ENCODE results near the gene OGDH.
"Not testable (repeated sequence)": the region's sequence is repeated elsewhere in the genome, so short reads cannot be mapped to it uniquely, and the experiment has no call there.

Gene OGDH

DNA sequence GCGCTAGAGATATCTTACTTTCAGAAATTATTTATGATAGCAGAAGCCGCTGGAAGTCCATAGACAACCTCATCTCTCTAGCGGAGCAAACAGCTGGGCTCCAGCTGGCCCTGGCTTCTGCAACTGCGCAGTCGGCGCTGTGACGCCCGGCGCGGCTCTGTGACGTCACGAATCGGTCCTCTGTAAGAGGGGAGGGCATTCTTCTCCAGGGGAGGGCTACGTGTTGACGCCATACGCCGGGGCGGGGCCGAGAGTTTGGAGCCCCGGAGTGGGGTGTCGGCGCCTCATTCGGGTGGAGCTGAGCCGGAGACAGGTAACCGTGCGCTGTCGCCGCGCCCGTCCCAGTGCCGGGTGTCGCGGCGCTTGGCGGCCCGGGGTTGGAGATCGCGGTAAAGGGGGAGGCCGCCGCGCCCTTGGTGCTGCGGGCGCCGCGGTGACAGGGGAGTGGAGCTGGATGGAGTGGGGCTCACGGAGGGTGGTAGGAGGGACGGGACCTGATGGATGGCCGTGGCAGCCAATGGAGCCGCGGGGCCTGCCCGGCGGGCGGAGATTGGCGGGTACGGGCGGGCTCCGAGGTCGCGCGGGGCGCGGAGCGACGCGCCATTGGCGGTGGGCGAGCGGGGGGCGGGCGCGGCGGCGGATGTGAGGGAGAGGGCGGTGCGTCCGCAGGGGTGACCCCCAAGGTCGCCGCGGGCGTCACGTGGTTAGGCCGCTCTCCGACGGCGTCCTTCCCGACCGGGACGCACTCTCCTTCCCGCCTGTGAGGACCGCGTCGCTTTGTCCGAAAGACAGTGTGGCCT lies at the start of gene OGDH:
OGDH (plus strand) TSS at position 287 of the 800 bp plus-strand sequence. CDS start 17,717 bp downstream, outside the sequence.
- Mint-ChIP-seq H3K36me3 (ENCODE audit: low read depth) (peaks cover 15% of the 10 kb centered on the region), H3K9me3 (no peaks in the 10 kb centered on the region), H3K27me3 (ENCODE audit: low read depth) (peaks cover 13% of the 10 kb centered on the region), H3K27ac (peak within 1 kb of the TSS; percentile 100), H3K4me3 (peak within 1 kb of the TSS; percentile 99), H3K4me1 (ENCODE audit: low read depth) (peaks cover 31% of the 10 kb centered on the region)

DNA sequence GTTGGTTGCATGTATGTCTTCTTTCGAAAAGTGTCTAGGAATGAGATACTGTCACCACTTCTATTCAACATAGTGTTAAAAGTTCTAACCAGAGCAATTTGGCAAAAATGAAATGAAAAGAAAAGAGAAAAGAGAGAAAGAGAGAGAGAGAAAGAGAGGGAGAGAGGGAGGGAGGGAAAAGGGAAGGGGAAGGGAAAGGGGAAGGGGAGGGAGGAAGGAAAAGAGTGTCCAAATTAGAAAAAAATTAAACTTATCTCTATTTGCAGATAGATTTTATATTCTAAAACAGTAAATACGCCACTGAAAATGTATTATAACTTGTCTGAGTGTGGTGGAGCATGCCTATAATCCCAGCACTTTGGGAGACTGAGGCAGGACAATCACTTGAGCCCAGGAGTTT lies 48.9 kb upstream of the OGDH start:
- Mint-ChIP-seq H3K27me3 (ENCODE audit: low read depth) (no peaks in the 10 kb centered on the region), H3K9me3 (no peaks in the 10 kb centered on the region), H3K4me3 (no peak overlapping the region), H3K27ac (no peak overlapping the region), H3K36me3 (ENCODE audit: low read depth) (no peaks in the 10 kb centered on the region), H3K4me1 (ENCODE audit: low read depth) (no peaks in the 10 kb centered on the region)

DNA sequence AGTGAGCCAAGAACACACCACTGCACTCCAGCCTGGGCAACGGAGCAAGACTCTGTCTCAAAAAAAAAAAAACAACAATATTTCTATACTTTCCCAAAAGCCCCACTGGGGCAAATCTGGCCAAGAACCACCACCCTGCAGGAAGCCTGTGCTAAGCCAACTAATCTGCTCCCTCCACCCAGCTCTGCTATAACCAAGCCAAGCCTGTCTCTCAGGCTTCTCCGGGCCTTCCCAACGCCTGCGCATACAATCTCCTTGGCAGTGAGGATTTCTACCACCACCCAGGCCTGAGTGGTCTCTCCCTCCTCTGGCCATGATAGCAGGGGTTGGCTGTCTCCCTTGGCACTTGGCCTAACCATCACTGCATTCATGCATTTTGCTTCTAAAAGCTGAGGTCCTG lies 46.9 kb upstream of the OGDH start:
- Mint-ChIP-seq H3K27ac (no peak overlapping the region), H3K36me3 (ENCODE audit: low read depth) (peaks cover 3% of the 10 kb centered on the region), H3K4me1 (ENCODE audit: low read depth) (no peaks in the 10 kb centered on the region), H3K27me3 (ENCODE audit: low read depth) (no peaks in the 10 kb centered on the region), H3K4me3 (no peak overlapping the region), H3K9me3 (no peaks in the 10 kb centered on the region)

DNA sequence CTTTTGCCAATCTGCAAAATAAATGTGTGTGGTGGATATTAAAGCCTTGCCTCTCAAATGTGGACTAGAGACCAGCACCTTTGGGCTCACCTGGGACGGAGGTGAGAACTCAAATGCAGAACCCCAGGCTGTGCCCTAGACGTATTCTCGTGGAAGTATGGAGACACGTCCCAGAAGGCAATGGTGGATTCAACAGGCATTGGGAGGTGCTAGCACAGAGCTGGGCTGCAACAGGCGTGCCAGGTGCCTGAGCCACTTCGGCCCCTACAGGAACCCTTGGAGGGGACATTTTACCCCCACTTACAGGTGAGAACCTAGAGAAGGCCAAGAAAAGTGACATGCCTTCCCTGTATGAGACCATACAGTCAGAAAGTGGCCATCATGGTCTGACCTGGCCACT lies 44.9 kb upstream of the OGDH start:
- Mint-ChIP-seq H3K9me3 (no peaks in the 10 kb centered on the region), H3K27ac (no peak overlapping the region), H3K4me3 (no peak overlapping the region), H3K27me3 (ENCODE audit: low read depth) (no peaks in the 10 kb centered on the region), H3K36me3 (ENCODE audit: low read depth) (peaks cover 12% of the 10 kb centered on the region), H3K4me1 (ENCODE audit: low read depth) (no peaks in the 10 kb centered on the region)

DNA sequence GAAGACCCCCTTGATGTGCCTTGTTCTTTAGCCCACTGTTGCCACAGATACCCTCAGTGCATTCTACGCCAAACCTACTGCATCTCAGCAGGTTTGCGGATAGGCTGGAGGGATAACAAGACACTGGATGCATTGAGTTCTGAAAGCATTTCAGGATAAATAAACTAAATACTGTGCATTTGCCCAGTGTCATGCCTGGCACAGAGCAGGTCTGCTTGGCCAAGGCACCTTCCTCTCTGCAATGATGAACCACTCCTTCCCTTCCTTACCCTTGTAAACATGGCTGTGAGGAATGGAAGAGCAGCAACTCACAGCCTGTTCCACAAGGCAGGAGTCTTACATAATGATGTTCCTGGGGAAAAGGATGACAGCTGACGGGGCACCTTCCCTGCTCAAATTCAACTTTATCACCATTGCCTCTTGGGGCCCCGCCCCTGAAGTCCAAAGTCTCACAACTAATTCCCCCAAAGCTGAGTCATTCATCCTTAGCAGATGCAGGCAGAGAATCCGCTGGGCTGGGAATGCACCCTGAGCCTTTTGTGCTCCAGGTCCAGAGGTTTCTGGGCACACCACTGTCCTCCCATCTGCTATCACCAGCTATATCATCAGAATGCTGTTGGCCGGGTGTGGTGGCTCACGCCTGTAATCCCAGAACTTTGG lies 44.3 kb upstream of the OGDH start:
- Mint-ChIP-seq H3K4me3 (no peak overlapping the region), H3K27ac (no peak overlapping the region)

DNA sequence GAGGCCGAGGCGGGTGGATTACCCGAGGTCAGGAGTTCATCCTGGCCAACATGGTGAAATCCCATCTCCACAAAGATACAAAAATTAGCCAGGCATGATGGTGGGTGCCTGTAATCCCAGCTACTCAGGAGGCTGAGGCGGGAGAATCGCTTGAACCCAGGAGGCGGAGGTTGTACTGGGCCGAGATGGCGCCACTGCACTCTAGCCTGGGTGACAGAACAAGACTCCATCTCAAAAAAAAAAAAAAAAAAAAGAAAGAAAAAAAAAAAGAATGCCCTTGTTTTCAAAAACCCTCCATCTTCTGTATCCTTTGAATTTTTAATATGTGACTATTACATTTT lies 43.8 kb upstream of the OGDH start:
- not testable (repeated sequence) for H3K27ac Mint-ChIP-seq; H3K4me3 Mint-ChIP-seq; H3K27me3 Mint-ChIP-seq (ENCODE audit: low read depth); H3K4me1 Mint-ChIP-seq (ENCODE audit: low read depth); H3K9me3 Mint-ChIP-seq
- H3K36me3 Mint-ChIP-seq (ENCODE audit: low read depth), result peaks cover 21% of the 10 kb centered on the region

More for the DNA sequence above, 44.3 kb upstream of the OGDH start:
- peaks cover under 1% of the 10 kb centered on the region for H3K4me1 Mint-ChIP-seq (ENCODE audit: low read depth)
- H3K27me3 Mint-ChIP-seq (ENCODE audit: low read depth), result no peaks in the 10 kb centered on the region
- H3K36me3 Mint-ChIP-seq (ENCODE audit: low read depth), result peaks cover 16% of the 10 kb centered on the region
- no peaks in the 10 kb centered on the region for H3K9me3 Mint-ChIP-seq

DNA sequence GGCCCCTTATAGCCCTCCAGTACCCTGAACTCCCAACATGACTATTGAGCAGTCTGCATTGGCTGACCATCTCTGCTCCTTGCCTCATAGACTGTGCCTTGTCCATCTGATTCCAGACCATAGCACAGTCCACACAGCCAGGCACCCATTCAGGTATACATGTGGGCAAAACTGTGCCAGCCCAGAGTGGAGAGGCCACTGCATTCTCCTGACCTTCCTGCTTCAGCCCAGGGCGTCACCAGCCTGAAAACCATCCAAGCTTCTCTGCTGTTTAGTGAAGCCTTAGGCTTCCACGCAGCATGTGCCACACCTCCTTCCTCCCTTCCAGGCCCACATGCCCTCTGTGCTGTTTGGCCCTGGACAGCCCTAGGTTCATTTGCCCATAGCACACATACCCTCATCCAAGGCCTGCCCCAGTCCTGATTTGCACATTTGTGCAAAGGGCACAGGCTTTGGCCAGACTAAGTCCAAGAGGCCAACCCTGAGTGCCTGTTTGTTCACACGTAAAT lies 43.2 kb upstream of the OGDH start:
- Mint-ChIP-seq H3K9me3 (no peaks in the 10 kb centered on the region), H3K4me1 (ENCODE audit: low read depth) (peaks cover 2% of the 10 kb centered on the region), H3K27ac (no peak overlapping the region), H3K4me3 (no peak overlapping the region), H3K36me3 (ENCODE audit: low read depth) (peaks cover 24% of the 10 kb centered on the region), H3K27me3 (ENCODE audit: low read depth) (no peaks in the 10 kb centered on the region)

DNA sequence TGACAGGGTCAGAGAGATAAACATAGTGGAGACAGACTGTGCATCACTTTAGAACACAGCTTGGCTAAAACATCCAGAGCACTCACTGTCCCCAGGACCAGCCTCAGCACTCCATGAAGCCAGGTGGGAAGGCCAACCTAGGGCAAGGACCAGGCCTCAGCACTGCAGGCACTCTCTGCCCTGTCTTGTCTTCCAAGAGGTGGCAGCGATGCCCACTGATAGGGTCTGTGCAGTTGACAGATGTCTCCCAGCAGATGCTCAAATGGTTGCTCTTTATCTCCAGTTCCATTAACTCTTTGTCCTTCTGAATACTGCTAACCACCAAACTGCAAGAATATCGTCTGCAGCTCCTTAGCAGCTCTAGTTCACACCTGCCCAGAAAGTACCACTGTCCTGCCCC lies 41.8 kb upstream of the OGDH start:
- H3K36me3 Mint-ChIP-seq (ENCODE audit: low read depth), result peaks cover 37% of the 10 kb centered on the region
- no peaks in the 10 kb centered on the region for H3K9me3 Mint-ChIP-seq
- H3K4me1 Mint-ChIP-seq (ENCODE audit: low read depth), result peaks cover 2% of the 10 kb centered on the region
- H3K27ac Mint-ChIP-seq, result no peak overlapping the region
- no peak overlapping the region for H3K4me3 Mint-ChIP-seq
- no peaks in the 10 kb centered on the region for H3K27me3 Mint-ChIP-seq (ENCODE audit: low read depth)

DNA sequence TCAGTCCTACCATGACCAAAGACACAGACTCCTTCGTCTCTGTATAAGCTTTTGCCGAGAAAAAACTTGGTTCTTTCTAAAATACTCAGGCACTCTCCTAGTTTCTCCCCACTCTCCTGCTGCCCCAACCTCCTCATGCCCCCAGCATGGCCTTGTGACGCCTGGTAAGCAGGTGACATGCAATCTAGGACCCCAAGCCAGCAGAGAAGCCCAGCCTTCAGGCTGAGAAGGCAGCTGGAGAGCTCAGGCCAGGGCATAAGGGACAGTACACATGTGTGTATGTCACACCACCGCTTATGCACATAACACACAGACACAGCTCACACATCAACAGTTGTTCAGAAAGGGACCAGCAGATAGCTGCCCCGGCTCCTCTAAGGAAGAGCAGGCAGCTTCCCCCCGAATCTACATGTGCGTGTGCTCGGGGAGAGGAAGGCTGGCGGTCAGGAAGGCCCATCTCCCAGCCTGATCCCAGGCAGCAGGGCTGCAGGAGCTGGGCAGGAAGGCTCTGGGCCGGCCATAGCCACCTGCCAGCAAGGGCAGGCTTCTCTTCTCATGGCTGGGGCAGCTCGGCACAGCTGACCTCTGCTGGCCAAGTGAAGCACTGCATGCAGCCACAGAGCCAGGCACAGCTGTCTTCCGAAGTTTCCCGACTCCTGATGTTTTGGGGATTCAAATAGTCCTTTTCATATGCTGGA lies 41.2 kb upstream of the OGDH start:
- Mint-ChIP-seq H3K4me1 (ENCODE audit: low read depth) (peaks cover 2% of the 10 kb centered on the region), H3K36me3 (ENCODE audit: low read depth) (peaks cover 42% of the 10 kb centered on the region), H3K9me3 (no peaks in the 10 kb centered on the region), H3K27me3 (ENCODE audit: low read depth) (no peaks in the 10 kb centered on the region), H3K4me3 (no peak overlapping the region), H3K27ac (no peak overlapping the region)

DNA sequence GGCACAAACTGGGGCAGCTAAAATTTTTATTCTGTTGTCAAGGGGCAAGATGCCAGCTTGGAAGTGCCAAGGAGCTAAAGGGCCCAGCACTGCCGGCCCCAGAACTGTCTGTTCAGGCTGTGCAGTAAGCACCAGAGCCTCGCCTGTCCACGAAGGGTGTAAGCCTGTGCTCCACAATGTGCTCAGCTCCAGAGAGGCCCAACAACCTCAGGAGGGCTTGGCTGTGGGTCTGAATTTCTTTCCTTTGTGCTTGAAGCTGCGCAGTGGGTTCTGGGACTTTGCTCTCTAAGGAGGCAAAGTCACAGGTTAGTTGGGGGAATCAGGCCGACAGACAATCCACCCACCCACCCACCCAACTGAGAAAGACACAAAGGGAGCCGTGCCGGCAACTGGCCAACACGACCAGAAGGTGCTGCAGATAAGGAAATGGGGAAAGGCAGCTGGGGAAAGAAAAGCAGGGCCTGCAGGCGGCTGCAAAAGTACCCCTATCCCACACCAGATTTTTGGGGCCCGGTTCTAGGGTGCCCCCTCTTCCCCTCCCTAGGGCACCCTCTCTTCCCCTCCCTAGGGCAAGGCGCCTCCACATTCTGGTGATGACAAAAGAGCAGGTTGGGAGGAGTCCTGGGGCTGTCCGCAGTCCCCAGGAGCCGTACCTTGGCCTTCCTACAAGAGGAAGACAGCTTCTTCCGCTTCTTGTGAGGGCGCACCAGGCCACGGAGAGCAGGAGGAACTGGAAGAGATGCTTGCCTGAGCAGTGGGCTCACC lies 40.5 kb upstream of the OGDH start:
- H3K4me3 Mint-ChIP-seq, result no peak overlapping the region
- no peak overlapping the region for H3K27ac Mint-ChIP-seq
- H3K4me1 Mint-ChIP-seq (ENCODE audit: low read depth), result peaks cover 2% of the 10 kb centered on the region
- H3K27me3 Mint-ChIP-seq (ENCODE audit: low read depth), result no peaks in the 10 kb centered on the region
- no peaks in the 10 kb centered on the region for H3K9me3 Mint-ChIP-seq
- H3K36me3 Mint-ChIP-seq (ENCODE audit: low read depth), result peaks cover 46% of the 10 kb centered on the region

DNA sequence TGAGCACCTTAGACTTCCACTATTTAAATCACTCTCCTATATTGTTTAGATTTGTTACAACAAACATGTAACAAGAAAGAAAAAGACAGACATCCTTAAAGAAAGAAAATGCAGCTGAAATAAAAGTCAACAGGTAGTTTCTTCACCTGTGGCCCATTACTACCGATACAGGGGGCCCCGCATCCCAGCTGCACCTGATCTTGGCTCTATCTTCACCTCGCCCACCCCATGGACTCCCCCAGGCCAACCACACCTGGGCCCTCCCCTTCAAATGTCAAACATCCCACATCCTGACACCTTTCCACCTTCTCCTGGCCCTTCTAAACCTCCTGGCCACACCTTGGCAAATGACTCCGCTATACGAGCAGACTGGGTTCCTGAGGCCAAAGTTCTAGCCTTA lies 39.7 kb upstream of the OGDH start:
- H3K27ac Mint-ChIP-seq, result no peak overlapping the region
- no peaks in the 10 kb centered on the region for H3K27me3 Mint-ChIP-seq (ENCODE audit: low read depth)
- H3K4me3 Mint-ChIP-seq, result no peak overlapping the region
- H3K36me3 Mint-ChIP-seq (ENCODE audit: low read depth), result peaks cover 53% of the 10 kb centered on the region
- H3K9me3 Mint-ChIP-seq, result no peaks in the 10 kb centered on the region
- H3K4me1 Mint-ChIP-seq (ENCODE audit: low read depth), result peaks cover 2% of the 10 kb centered on the region

DNA sequence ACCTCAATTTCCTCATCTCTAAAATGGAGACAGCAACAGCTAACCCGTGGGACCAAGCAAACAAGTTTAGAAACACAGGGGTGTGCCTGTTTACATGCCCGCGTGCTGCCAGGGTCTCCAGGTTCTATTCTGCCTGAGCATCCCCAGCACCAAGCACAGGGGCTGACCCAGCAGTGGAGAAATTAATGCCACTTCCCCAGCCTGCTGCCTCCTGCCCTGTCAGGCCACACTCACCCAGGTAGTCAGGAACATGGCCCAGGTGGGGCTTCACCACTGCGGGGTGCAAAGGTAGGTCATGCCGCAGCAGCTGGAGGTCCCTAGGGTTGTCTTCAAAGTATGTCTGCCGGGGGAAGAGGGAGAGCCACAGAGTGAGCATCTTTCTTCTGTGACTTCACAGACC lies 38.5 kb upstream of the OGDH start:
- peaks cover 61% of the 10 kb centered on the region for H3K36me3 Mint-ChIP-seq (ENCODE audit: low read depth)
- H3K9me3 Mint-ChIP-seq, result no peaks in the 10 kb centered on the region
- H3K4me3 Mint-ChIP-seq, result no peak overlapping the region
- H3K4me1 Mint-ChIP-seq (ENCODE audit: low read depth), result peaks cover 11% of the 10 kb centered on the region
- H3K27me3 Mint-ChIP-seq (ENCODE audit: low read depth), result no peaks in the 10 kb centered on the region
- no peak overlapping the region for H3K27ac Mint-ChIP-seq

DNA sequence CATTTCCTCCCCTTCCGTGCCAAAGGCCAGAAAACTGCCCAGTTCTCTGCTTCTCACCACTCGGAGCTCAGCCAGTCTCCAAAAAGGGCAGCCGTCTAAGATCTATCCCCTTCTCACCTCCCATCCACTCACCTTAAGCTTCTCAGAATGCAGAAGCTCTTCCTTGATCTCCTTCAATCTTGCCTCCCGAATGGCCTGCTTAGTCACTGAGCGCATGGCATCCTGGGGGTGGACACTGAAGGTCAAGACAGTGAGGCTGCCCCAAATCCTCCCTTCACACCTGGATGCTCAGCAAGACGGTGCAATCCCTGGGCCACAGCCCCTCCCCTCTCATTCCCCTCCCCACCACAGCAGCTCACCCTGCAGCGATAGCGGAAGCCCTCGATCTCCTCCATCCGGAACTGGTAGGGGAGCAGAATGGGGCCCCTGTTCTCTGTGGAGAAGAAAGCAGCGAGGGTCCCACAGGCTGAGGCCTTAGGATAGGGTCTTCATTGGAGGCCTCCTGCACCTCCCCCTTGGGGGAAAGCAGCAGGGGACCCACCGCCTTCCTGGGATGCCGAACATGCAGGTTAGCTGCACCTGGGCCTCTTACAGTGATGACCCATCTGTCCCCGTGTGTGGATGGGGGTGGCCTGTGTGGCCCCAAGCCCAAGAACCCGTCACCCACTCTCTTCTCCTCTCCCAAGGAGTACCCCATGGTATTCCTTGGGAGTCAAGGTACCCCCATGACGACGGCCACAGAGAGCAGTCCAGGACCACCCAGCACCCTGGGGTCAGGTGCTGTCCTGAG lies 37.5 kb upstream of the OGDH start:
- Mint-ChIP-seq H3K27ac (no peak overlapping the region), H3K36me3 (ENCODE audit: low read depth) (peaks cover 62% of the 10 kb centered on the region), H3K27me3 (ENCODE audit: low read depth) (no peaks in the 10 kb centered on the region), H3K4me3 (no peak overlapping the region), H3K9me3 (no peaks in the 10 kb centered on the region), H3K4me1 (ENCODE audit: low read depth) (peaks cover 17% of the 10 kb centered on the region)

DNA sequence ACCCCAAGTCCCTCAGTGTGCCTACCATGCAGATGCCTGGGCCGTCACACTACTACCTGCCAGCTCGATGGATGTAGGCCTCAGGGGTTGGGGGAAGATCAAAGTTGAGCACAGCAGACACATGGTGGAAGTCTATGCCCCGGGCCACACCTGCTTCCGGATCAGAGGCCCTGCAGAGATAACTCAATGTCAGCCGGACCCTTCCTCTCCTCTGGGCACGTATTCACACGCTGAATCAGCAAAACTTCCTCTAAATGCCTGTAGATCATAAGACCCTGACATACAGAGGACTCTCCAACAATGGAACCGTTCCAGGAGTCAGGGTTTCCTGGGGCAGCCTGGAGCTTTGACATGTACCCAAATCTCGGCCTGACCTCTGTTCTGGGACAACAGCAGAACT lies 36.5 kb upstream of the OGDH start:
- peaks cover 64% of the 10 kb centered on the region for H3K36me3 Mint-ChIP-seq (ENCODE audit: low read depth)
- H3K4me1 Mint-ChIP-seq (ENCODE audit: low read depth), result peaks cover 26% of the 10 kb centered on the region
- no peaks in the 10 kb centered on the region for H3K27me3 Mint-ChIP-seq (ENCODE audit: low read depth)
- H3K4me3 Mint-ChIP-seq, result no peak overlapping the region
- no peak overlapping the region for H3K27ac Mint-ChIP-seq
- no peaks in the 10 kb centered on the region for H3K9me3 Mint-ChIP-seq
